Limb (tissue), 2 donors: ENCODE results near the gene ZNF341.
A peak's percentile ranks its signal among the peaks of the same experiment; 100 is the strongest.

Experiments used
- DNase-seq, 2 donors: peaks; one replicate each; pipeline ENCODE4 v3.0.0-alpha.2; 2016; ENCODE audit errors: extremely low spot score in 2 of 2

ZNF341 gene

GRCh38 chr20:33766686-33767085 lies 34.9 kb downstream of the ZNF341 start:
- DNase-seq, result no peak

- no peak for DNase-seq
Observed at GRCh38 chr20:33767777-33768138, 36.0 kb downstream of the ZNF341 start.

- no peak for DNase-seq
Observed at GRCh38 chr20:33769043-33769442, 37.2 kb downstream of the ZNF341 start.

- DNase-seq, result no peak
Observed at GRCh38 chr20:33770005-33770404, 38.2 kb downstream of the ZNF341 start.

- DNase-seq, result no peak
Observed at GRCh38 chr20:33771938-33772337, 40.1 kb downstream of the ZNF341 start.

GRCh38 chr20:33772439-33772838 lies 40.6 kb downstream of the ZNF341 start:
- DNase-seq, result no peak

- DNase-seq, result no peak
Observed at GRCh38 chr20:33773412-33774089, 41.8 kb downstream of the ZNF341 start.

- DNase-seq, result no peak
Observed at GRCh38 chr20:33777816-33778215, 46.0 kb downstream of the ZNF341 start.

- no peak for DNase-seq
Observed at GRCh38 chr20:33781133-33781532, 49.3 kb downstream of the ZNF341 start.

- no peak for DNase-seq
Observed at GRCh38 chr20:33781945-33782344, 50.1 kb downstream of the ZNF341 start.

- no peak for DNase-seq
Observed at GRCh38 chr20:33783256-33783655, 51.5 kb downstream of the ZNF341 start.

- no peak for DNase-seq
Observed at GRCh38 chr20:33783818-33784217, 52.0 kb downstream of the ZNF341 start.

- no peak for DNase-seq
Observed at GRCh38 chr20:33784225-33784624, 52.4 kb downstream of the ZNF341 start.

GRCh38 chr20:33785503-33785902 lies 53.7 kb downstream of the ZNF341 start:
- no peak for DNase-seq

GRCh38 chr20:33787253-33787891 lies 55.6 kb downstream of the ZNF341 start:
- no peak for DNase-seq

GRCh38 chr20:33788351-33789049 lies 56.7 kb downstream of the ZNF341 start:
- no peak for DNase-seq

- DNase-seq, result no peak
Observed at GRCh38 chr20:33789109-33789857, 57.5 kb downstream of the ZNF341 start.

- DNase-seq, result no peak
Observed at GRCh38 chr20:33789858-33790182, 58.0 kb downstream of the ZNF341 start.

- no peak for DNase-seq
Observed at GRCh38 chr20:33790566-33790965, 58.8 kb downstream of the ZNF341 start.

GRCh38 chr20:33791021-33791420 lies 59.2 kb downstream of the ZNF341 start:
- DNase-seq, result no peak

GRCh38 chr20:33791540-33791939 lies 59.7 kb downstream of the ZNF341 start:
- DNase-seq, result no peak

- DNase-seq, result peak in 1 of 2 donors; percentile 61
Observed at GRCh38 chr20:33791959-33792597, 60.3 kb downstream of the ZNF341 start.
